GM18519 (cell line): ENCODE data around the gene HOXD8.

ENCODE experiments used
- ATAC-seq: cut with Tn5 transposase; IDR thresholded peaks from one replicate; pipeline ENCODE4 v1.9.1; 2021; ENCODE audit warnings: mild to moderate bottlenecking, moderate library complexity; ENCODE audit not compliant: unreplicated experiment, low FRiP score

HOXD8 gene

DNA sequence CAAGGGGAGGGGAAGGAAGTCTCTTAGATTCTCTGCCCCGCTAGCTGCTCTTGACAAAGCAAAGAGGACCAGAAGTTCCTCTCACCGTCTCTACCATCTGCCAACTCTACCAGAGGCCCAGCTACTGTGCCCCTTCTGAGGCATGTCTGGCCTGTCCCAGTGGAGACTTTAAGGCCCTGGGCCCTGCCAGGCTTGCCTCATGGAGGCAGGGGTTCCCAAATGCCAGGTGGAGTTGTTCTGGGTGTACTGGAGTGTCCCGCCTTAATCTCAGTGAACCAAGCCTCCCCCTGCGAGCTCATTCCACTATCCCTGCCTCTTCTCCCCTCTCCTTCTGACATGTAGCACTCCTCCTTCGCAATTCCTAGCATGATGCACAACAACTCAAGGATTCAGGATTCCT is 27.7 kb upstream of the HOXD8 start:
- no peak for ATAC-seq

DNA sequence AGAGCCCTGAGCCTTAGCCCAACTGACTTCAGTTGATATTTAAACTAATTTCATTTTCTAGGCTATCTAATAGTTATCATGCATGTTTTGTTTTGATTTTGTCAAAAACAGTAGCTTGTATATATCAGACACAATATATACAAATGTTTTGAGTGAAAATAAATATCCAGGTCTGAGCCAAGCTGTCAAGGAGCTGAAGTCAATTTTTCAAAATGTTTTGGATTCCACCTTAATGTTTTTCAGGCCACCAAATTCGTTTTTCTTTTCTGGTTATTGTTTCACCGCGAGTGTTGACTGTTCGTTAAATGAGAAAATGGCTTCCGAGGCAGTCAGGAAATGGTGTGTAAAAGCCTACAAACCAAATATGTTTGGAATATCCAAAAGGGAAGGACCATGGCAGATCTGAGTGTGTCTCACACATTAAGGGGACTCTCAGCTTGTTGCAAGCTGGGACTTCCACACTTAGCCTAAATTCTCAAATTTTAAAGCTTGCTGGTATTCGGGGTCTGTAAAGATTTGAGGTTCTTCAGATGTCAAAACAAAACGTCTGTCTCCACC is 27.1 kb upstream of the HOXD8 start:
- no peak for ATAC-seq

DNA sequence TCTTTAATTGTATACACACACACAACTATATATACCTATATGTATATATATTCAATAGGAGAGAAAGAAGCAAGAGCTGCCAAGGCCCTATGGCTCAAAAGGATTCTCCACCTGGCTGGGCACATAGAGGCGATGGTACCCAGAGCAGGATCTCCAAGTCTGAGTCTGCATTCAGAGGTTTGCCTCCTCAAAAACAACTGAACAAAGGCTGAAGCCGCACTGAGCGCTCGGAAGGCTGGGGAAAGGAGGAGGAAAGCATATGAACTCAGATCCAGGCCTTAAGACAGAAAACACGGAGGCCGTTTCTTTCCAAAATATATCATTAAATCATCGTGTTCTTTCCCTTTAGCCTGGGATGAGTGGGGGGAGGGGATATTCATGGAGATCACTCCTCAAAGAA is 26.3 kb upstream of the HOXD8 start:
- ATAC-seq = no peak

DNA sequence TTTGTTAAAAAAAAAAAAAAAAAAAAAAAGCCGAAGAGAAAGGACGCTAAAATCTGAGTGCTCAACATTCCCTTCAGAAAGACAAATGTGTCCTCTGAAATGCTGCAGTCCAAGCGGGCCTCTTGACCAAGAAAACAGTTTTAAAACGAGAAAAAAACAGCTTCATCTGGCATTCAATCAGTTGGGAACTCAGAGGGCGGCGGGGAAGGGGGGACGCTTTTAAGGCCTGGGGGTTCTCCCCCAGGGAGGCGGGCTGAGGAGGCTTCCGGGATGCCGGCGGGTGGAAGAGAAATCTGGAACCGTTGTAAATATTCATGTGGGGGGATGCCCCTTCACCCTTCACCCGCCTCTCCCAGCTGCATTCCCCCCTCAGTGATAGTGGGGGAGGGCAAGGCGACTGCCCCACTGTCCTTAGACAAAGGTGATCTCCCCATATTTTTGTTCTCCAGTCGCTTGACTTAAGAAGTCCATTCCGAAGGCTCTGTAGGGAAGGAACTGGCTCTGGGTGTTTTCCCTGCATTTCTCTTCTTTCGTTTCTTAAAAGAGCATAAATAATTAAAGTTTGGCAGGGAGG is 25.7 kb upstream of the HOXD8 start:
- ATAC-seq = no peak

DNA sequence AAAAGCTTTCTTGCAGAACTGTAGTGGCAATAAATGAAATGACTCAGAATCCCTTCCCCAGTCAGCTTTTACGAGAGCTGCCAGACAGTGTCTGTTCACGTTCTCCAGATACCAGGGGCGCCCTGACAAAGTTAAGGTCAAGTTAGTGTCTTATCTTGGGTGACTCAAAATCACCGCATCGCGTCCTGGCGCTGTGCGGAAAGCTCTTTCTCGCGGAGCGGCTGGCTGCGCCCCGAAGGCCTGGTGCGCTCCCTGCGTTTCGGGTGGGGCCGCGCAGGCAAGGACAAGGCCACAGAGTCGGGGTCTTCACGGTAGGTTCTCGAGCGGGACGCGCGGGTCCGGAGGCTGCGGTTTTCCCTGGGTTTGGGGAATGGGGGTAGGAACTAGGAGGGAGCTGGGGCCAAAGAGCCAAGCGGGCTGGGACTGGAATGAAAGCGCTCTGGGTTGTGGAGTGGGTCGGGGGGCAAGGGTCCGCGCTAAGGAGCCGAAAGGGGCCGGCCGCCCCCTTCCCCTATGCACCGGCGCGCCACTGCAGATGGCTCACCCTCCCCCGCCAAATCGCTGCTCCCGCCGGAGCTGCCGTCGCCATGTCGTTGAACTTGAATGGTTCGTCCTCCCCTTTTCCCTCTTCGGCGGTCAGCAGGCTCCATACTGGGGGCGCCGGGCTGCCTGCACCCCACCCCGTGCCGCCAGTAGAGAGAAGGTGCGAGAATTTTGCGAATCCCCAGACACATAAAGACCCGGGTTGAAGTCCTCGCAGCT is 25.0 kb upstream of the HOXD8 start:
- no peak for ATAC-seq

DNA sequence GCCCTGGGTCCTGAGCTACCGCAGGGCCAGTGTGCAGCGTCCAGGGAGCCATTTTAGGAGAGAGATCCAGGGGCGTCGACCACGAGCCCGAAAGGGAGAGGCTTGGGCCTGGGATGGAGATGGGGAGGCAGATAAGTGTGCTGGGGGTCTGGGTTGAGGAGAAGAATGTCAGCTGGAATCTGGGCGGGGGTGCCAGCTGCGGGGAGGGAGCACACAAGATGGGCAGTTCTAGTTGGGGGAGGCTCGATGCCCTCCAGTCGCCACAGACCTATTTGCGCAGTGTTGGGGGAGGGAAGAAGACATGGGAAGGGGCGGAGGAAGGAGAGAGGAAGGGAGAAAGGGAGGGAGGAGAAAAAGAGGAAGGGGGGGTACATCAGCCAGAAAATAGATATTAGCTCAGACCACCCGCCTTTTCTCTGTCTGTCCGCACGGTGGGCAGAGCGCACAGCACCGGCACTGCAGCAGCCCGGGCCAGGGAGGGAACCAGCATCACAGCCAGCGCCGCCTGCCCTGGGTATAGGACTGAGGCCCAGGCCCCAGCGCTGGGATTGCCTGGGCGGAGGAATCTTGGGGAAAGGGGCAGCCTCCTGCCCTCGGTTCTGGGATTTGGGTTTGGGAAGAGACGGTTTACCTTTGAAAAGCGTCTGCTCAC is 24.3 kb upstream of the HOXD8 start:
- no peak for ATAC-seq

DNA sequence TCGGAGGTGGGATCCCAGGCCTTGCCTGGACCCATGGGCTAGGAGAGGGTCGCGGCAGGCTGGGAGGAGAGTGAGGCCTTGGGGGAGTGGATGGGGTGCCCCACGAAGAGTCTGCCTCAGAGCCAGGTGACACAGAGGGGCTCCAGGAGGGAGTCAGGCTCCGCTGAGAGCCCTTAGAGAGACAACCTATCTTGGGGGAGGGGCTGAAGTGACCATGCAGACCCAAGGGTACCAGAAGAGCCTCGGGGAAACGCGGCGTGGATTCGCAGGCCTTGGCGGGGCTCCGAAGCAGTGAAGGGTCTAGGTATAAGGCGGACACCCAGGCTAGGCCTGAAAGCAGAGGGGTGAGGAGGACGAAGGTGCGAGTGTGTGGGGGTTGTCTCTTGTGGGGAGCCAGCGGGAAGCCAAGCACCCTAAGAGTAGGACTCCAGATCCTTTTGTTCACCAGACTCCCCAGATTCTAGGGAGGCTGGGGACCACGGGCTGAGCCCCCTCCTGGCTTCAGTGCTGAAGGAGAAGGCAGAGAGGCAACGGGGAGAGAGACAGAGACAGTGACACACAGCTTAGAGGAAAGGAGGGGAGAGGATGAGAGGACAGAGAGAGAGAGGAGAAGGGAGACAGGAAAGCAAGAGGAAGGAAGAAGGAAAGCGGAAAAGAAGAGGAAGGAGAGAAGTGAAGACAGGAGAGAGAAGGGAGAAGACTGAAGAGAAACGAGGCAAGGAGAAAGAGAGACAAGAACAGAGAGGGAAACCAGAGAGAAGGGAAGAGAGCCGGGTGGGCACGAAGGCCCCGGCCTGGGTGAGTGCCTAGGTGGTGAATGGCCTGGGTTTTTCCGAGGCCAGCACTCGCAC is 23.6 kb upstream of the HOXD8 start:
- ATAC-seq = no peak

DNA sequence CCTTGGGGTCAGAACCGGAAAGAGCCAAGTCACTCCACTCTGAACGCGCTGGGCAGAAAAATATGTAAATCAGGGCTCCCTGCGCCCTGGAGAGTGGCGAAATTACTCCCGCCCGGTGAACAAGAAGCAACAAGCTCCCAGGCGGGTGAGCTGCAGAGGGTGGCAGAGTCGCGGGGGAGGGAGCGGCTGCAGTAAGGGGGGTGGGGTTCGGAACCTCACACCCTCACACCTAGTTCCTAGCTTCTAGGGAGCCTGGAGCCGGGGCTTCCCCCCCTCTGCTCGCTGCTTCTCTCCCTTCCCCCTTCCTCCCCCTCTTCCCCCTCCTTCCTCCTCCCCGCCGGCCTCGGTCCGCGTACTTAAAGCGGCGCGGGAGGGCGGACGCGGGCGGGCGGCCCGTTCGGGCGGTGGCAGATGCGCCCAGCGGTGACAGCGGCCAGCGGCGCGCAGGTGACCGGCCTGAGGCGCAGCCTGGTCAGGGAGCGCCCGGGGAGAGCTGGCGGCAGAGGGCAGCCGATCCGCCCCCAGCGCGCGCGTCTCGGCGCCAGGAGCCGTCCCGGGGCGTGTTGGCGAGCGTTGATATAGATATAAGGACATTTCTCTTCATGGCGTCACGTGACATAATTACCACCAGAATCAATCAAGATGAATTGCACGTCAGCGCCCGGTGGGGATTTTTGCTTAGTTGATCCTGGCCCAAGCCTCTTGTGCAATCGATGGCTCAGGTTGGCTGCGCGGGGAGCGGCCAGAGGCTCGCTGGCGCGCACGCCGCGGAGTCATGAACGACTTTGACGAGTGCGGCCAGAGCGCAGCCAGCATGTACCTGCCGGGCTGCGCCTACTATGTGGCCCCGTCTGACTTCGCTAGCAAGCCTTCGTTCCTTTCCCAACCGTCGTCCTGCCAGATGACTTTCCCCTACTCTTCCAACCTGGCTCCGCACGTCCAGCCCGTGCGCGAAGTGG is 22.6 kb upstream of the HOXD8 start, which contains the start of gene HOXD11:
HOXD11 (plus strand) TSS at position 700 of the 959 bp plus-strand sequence; CDS start at position 776, 76 bp downstream.
- no peak for ATAC-seq

DNA sequence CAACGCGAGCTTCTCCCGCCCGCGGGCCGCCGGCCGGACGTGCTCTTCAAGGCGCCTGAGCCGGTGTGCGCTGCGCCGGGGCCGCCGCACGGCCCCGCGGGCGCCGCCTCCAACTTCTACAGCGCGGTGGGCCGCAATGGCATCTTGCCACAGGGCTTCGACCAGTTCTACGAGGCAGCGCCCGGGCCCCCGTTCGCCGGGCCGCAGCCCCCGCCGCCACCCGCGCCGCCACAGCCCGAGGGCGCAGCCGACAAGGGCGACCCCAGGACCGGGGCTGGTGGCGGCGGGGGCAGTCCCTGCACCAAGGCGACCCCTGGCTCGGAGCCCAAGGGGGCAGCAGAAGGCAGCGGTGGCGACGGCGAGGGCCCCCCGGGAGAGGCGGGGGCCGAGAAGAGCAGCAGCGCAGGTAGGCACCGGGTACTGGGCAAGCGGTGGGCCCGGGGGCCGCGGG is 21.7 kb upstream of the HOXD8 start:
- ATAC-seq = no peak

DNA sequence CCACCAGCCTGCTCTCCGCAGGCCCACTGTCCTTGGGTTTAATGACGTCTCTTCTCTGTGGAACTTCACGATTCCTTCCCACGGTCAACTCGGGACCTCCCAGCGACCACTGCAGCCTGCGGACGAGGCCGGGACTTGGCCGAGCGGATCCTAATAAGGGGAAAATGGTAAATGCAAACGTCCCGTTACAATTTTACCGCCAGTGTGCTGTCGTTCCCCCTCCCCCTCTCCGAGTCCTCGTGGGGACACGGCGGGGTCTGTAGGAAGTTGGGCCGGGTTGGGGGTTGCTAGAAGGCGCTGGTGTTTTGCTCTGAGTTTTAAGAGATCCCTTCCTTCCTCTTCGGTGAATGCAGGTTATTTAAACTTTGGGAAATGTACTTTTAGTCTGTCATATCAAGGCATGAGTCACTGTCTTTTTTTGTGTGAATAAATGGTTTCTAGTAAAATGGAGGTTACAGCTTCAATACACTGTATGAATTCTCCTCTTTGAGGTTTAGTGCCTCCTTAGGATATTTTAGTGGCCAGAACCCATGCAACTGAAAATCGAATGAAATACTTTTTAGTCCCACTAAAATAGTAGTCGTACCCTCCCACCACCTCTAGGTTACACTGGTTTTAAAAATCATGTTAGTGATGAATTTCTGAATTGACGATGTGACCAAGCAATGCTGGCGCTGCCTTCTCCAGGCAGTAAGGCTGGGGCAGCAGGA is 20.2 kb upstream of the HOXD8 start:
- no peak for ATAC-seq

DNA sequence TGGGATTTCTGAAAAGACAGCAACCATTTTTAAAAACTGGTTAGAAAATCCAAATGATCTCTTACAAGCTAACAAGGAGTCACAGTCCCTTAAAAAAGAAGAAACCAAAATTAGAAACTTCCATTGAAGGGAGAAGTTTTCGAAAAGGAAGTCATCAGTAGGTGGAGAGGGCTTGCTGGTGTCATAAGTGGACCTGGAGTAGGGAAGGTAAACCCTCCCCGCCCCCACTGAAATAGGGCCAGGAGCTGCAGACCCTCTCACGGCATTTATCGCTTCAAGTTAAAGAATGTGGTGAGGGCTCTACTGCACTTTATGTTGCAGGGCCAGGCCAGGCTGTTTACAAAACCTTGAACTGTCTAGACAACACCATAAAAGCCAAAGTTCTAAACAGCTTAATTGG is 19.6 kb upstream of the HOXD8 start:
- ATAC-seq = no peak

DNA sequence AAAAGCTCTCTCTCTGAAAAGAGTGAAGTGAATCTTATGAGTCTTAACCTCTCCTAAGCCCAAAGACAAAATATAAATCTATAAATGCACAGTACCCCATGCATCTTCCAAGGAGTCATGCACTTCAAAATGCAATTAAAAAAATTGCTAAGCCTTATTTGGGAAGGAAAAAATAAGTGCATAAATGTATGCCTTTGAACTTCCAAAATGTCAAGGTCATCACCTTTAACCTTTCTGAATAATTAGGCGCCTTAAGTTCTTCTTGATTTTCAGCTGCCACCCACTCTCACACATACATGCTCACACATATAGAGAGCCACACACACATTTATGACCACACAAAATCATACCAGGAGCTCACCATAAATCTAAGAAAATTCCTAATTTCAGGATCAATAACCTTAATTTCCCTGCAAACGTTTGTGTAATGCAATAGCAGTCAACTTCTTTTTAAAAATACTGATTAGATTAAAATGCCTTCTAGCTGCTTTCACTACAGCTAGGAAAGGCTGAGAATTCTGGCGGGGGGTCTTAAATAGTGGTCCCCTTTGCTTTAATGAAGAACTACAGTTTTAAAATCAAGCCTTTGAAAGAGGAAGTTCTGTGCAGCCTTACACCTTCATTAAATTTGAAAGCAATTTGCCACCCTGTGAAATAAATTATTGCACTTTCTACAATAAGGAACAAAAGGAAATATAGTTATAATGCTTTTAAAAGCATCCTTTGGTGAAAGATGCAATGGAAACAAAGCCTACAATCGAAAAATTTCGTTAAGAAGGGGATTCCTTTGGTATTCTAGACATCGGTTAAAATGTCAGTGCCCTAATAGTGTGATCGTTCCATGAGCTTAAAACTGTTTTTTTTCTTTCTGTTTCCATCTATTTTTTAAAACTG is 18.8 kb upstream of the HOXD8 start:
- ATAC-seq = no peak

DNA sequence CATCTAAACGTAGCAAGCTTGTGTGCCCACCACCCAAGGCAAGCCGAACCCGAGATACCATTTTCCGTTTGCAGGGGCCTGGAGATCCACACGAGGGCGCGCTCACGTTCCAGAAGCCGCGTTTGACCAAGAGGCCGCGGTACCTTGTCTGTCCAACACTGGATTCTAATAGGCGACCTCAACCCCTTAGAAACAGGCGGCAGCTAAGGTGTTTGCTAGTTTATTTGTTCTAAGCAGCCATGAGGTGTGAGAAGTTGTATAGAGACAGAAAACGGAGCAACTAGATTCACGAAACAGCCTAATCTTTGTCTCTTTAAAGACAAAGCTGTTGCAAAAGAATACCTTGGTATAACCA is 18.2 kb upstream of the HOXD8 start:
- no peak for ATAC-seq

DNA sequence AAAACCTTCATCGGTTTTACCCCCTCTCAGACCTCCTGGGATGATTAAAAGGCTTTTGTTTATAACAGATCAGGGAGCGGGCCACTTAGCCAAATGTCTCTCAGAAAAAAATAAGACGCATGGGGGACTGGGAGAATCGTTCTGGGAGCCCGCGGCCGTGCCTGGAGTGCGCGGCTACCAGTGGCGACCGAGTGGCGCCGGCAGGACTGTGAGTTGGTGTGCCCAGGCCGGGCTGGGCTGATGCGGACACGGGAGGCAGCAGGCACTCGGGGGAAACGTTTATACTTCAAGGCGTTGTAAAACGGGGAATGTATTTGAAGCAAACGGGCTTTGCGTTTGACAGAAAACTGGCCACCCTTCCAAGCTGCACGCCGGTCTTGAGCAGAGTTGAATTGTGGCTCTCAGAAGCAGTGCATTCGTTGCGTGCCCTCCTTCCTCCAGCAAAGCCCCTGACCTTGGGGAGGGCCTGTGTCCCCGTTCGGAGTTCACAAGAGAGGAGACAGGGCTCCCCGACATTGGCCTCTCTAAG is 17.6 kb upstream of the HOXD8 start:
- no peak for ATAC-seq

DNA sequence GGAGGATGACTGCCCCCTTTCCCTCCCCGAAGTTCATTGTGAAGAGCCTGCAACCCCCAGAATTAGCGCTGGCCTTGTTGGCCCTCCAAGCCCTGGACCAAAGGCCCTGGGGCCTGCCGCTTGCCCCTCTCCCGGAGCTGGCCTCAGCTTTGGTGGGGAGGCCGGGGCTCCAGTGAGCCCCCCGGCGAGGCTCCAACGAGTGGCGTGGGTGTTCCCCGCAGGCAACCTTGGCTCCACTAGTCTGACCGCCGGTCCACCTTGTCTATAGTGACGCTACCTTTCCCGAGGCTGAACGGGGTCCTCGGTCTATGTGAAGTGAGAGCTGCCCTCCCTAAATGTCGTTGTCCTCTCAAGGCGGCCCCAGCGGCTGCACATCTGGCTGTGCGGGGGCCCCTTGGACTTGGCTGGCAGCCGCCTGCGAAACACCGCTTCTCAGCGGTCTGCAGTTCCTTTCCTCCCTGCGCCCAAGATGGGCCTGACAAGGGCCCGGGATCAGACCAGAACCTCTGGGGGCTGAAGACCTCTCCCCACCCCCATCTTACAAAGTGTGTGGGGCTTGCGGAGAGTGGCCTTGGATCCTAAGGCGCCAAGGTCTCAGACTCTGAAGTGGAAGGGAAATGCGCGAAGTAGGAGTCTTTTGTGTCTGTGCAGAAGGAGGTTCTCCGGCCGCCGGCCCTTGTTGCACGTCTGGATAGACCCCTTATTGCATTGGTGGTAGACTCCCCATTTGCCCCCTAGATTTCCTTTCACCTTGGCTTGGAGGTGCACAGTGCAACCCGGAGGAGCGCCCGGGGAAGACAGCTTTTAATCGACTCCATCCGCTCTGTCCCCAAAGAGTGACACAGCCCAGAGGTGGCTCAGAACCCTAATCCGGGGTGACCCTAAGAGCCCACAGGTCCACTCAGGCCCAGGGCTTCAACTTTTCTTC is 16.9 kb upstream of the HOXD8 start:
- ATAC-seq = no peak

DNA sequence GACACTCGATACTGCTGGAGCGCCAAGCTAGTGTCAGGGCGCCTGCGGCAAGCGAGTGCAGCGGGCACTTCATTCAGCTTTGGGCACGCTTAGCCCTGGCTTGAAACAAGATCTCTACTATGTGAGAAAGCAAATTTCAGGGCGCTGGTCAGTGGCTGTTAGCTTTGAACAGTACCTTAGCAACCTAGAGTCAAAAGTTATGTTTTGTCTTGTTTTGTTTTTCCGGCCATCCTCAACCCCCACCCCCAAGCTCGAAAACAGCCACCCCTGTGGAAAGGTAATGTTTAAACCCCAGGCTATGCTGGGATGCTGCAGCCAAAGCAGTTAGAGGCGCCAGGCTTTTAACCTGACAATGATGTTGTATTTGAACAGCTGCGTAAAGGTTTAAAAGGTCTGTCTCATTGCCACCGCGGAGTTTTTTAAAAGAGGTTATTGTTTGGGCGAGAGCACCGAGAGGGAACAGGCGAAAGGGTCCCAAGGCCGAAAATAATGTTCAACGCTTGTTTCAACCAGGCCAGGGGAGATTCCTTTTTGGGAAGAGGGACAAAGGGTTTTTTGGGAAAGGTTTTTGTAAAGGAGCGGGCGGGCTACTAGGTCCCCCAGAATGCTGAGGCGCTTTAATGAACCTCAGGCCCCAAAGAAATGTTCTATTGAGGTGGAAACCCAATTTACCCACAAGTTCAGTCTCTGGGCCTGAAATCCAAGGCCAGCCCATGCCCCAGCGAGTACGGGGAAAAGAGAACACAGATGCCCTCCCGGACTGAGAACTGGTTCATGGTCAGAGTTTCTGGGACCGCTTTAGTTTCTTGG is 15.2 kb upstream of the HOXD8 start:
- no peak for ATAC-seq
